Measurements from ENCODE around the gene SH2B3.

SH2B3 gene

GRCh38 chr12:111429828-111430432, 24.2 kb downstream of the SH2B3 start:
- no peak for DNase-seq

- DNase-seq: no peak
These were observed 25.0 kb downstream of the SH2B3 start for GRCh38 chr12:111430433-111431353.

GRCh38 chr12:111431772-111432171, 26.0 kb downstream of the SH2B3 start:
- DNase-seq: no peak

GRCh38 chr12:111434049-111434448, 28.3 kb downstream of the SH2B3 start:
- DNase-seq: no peak

- DNase-seq: peak in 1 of 2 donors; percentile 12
These were observed 29.1 kb downstream of the SH2B3 start for GRCh38 chr12:111434680-111435338.

- DNase-seq: no peak
These were observed 30.0 kb downstream of the SH2B3 start for GRCh38 chr12:111435661-111436201.

GRCh38 chr12:111436266-111436665, 30.5 kb downstream of the SH2B3 start:
- no peak for DNase-seq

GRCh38 chr12:111436811-111437210, 31.1 kb downstream of the SH2B3 start:
- no peak for DNase-seq

- DNase-seq: no peak
These were observed 32.2 kb downstream of the SH2B3 start for GRCh38 chr12:111437816-111438454.

GRCh38 chr12:111438481-111438880, 32.8 kb downstream of the SH2B3 start:
- DNase-seq: no peak

GRCh38 chr12:111439657-111440151, 34.0 kb downstream of the SH2B3 start:
- DNase-seq: no peak

GRCh38 chr12:111440152-111440551, 34.4 kb downstream of the SH2B3 start:
- no peak for DNase-seq

- DNase-seq: no peak
These were observed 34.9 kb downstream of the SH2B3 start for GRCh38 chr12:111440631-111441030.

- DNase-seq: no peak
These were observed 35.6 kb downstream of the SH2B3 start for GRCh38 chr12:111441107-111441928.

- no peak for DNase-seq
These were observed 36.8 kb downstream of the SH2B3 start for GRCh38 chr12:111442301-111443045.

- DNase-seq: no peak
These were observed 37.4 kb downstream of the SH2B3 start for GRCh38 chr12:111443086-111443485.

- no peak for DNase-seq
These were observed 37.9 kb downstream of the SH2B3 start for GRCh38 chr12:111443586-111443985.

GRCh38 chr12:111444314-111444924, 38.7 kb downstream of the SH2B3 start:
- no peak for DNase-seq

- peak; percentile 32 to 50 for DNase-seq
These were observed 39.4 kb downstream of the SH2B3 start for GRCh38 chr12:111444925-111445725.
